ENCODE results near the gene MMS19.
"Not testable (repeated sequence)": the region's sequence is repeated elsewhere in the genome, so short reads cannot be mapped to it uniquely, and the experiment has no call there.

MMS19 gene

DNA sequence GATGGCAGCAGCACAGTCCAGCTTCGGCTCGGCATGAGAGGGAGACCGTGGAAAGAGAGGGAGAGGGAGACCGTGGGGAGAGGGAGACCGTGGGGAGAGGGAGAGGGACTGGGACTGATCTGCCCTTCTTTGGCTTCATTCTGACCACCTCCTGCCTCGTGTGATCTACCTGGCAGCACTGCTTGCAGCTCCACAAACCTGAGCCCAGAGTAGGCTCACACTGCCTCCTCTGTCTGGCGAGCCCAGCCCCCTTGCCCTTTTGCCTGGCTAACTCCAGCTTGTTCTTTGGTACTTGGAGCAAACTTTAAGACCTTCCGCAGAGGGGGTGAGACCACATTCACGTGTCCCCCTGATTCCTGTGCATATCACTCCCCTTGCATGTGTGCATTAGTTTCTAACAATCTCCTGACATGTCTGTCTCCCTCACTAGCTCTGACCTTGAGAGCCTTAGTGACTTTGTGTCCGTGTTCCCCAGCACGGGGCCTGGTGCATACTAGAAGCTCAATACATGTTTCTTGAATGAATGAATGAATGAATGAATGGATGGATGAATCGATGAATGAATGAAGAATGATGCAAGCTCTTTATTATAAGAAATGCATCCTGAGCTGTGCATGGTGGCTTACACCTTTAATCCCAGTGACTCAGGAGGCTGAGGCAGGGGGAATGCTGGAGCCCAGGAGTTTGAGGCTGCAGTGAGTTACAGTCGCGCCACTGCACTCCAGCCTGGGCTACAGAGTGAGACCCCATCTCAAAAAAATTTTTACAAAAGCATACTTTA lies 31.7 kb upstream of the MMS19 start:
- no peak for ATAC-seq (ENCODE audit: insufficient read depth, low read depth)
- H3K79me2 ChIP-seq (ENCODE audit: insufficient read depth, low read length), result no peaks in the 10 kb centered on the region
- no peaks in the 10 kb centered on the region for H3K36me3 ChIP-seq (ENCODE audit: insufficient read depth, low read length)
- H3K4me3 ChIP-seq (ENCODE audit: low read depth in 1 of 2, low read length in 2 of 2), result no peak overlapping the region
- no peak overlapping the region for H3K9ac ChIP-seq (ENCODE audit: low read depth, low read length)
- H3K4me1 ChIP-seq (ENCODE audit: insufficient read depth, low read length), result no peaks in the 10 kb centered on the region
- TF ChIP-seq EZH2 (IDR thresholded peaks at IDR 0.05; ENCODE audit: borderline replicate concordance, low read depth, low read length, severe bottlenecking), result no peak
- TF ChIP-seq, protein P1, sequence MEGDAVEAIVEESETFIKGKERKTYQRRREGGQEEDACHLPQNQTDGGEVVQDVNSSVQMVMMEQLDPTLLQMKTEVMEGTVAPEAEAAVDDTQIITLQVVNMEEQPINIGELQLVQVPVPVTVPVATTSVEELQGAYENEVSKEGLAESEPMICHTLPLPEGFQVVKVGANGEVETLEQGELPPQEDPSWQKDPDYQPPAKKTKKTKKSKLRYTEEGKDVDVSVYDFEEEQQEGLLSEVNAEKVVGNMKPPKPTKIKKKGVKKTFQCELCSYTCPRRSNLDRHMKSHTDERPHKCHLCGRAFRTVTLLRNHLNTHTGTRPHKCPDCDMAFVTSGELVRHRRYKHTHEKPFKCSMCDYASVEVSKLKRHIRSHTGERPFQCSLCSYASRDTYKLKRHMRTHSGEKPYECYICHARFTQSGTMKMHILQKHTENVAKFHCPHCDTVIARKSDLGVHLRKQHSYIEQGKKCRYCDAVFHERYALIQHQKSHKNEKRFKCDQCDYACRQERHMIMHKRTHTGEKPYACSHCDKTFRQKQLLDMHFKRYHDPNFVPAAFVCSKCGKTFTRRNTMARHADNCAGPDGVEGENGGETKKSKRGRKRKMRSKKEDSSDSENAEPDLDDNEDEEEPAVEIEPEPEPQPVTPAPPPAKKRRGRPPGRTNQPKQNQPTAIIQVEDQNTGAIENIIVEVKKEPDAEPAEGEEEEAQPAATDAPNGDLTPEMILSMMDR (IDR thresholded peaks at IDR 0.05; ENCODE audit: borderline replicate concordance, extremely low read depth, low read length, poor library complexity, severe bottlenecking), result no peak
- no peaks in the 10 kb centered on the region for H3K9me3 ChIP-seq (ENCODE audit: insufficient read depth, low read length, severe bottlenecking)
- H2AFZ ChIP-seq (ENCODE audit: low read depth, low read length), result no peak overlapping the region
- no peak overlapping the region for H3K27ac ChIP-seq (ENCODE audit: low read length)
- no peaks in the 10 kb centered on the region for H3K27me3 ChIP-seq (ENCODE audit: insufficient read depth, low read length, poor library complexity)
- no peaks in the 10 kb centered on the region; the same call in 1 of the 2 replicates for H4K20me1 ChIP-seq (ENCODE audit: insufficient read depth, low read length)
- no peak overlapping the region for H3K4me2 ChIP-seq (ENCODE audit: insufficient read depth, low read length)
- DNase-seq, result no peak

DNA sequence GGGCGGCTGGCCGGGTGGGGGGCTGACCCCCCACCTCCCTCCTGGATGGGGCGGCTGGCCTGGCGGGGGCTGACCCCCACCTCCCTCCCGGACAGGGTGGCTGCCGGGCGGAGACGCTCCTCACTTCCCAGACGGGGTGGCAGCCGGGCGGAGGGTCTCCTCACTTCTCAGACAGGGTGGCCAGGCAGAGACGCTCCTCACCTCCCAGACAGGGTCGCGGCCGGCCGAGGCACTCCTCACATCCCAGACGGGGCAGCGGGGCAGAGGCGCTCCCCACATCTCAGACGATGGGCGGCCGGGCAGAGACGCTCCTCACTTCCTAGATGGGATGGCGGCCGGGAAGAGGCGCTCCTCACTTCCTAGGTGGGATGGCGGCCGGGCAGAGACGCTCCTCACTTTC lies 30.7 kb upstream of the MMS19 start:
- H3K4me2 ChIP-seq (ENCODE audit: insufficient read depth, low read length); H3K4me3 ChIP-seq (ENCODE audit: low read depth in 1 of 2, low read length in 2 of 2); H3K9me3 ChIP-seq (ENCODE audit: insufficient read depth, low read length, severe bottlenecking); H3K36me3 ChIP-seq (ENCODE audit: insufficient read depth, low read length); ATAC-seq (ENCODE audit: insufficient read depth, low read depth); H4K20me1 ChIP-seq (ENCODE audit: insufficient read depth, low read length); DNase-seq; H3K9ac ChIP-seq (ENCODE audit: low read depth, low read length); H3K79me2 ChIP-seq (ENCODE audit: insufficient read depth, low read length); H3K27ac ChIP-seq (ENCODE audit: low read length); H3K4me1 ChIP-seq (ENCODE audit: insufficient read depth, low read length); H3K27me3 ChIP-seq (ENCODE audit: insufficient read depth, low read length, poor library complexity); H2AFZ ChIP-seq (ENCODE audit: low read depth, low read length): not testable (repeated sequence)

DNA sequence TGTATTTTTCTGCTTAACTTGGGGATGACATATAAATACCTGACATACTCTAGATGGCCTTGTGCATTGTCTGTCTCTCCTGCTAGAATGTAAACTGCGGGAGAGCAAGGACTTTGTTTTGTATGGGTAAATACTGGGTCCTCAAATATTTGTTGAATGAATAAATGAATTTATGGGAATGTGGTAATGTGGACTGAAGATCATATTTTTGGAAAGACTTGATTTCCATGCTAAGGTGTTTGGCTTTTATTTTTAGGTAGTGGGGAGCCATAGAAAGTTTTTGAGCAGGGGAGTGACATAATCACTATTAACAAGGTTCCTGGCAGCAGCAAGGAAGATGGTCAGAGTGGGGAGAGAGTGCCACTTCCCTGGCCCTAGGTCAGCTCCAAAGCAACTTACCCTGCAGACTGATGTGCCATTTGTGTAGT lies 27.5 kb upstream of the MMS19 start:
- TF ChIP-seq, protein P1 (IDR thresholded peaks at IDR 0.05; ENCODE audit: borderline replicate concordance, extremely low read depth, low read length, poor library complexity, severe bottlenecking), result no peak
- no peak for TF ChIP-seq EZH2 (IDR thresholded peaks at IDR 0.05; ENCODE audit: borderline replicate concordance, low read depth, low read length, severe bottlenecking)
- no peaks in the 10 kb centered on the region for H3K79me2 ChIP-seq (ENCODE audit: insufficient read depth, low read length)
- no peak for ATAC-seq (ENCODE audit: insufficient read depth, low read depth)

DNA sequence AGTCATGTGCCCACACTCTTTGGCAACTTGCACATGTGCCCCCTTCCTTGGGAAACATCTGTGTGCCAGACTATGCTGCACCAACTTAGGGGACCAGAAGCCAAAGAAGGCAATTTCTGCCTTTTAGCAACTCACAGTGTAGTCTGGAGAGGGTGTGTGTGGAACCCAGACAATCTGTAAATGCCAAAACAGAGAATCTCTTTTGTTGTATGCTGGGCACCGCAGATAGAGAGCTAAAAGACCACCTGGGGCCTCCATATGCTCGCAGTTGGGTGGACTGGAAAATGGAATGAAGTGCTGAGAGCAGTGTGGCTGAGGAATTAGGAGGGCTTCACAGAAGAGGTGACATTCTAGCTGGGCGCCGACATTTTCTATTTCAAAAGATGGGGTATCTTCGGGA lies 26.9 kb upstream of the MMS19 start:
- Histone ChIP-seq H3K79me2 (ENCODE audit: insufficient read depth, low read length) (no peaks in the 10 kb centered on the region), H3K9ac (ENCODE audit: low read depth, low read length) (no peak overlapping the region), H3K9me3 (ENCODE audit: insufficient read depth, low read length, severe bottlenecking) (no peaks in the 10 kb centered on the region), H4K20me1 (ENCODE audit: insufficient read depth, low read length) (no peaks in the 10 kb centered on the region), H3K4me1 (ENCODE audit: insufficient read depth, low read length) (no peaks in the 10 kb centered on the region), H3K27me3 (ENCODE audit: insufficient read depth, low read length, poor library complexity) (peaks cover 9% of the 10 kb centered on the region), H3K4me2 (ENCODE audit: insufficient read depth, low read length) (no peak overlapping the region), H3K27ac (ENCODE audit: low read length) (no peak overlapping the region), H3K4me3 (ENCODE audit: low read depth in 1 of 2, low read length in 2 of 2) (no peak overlapping the region), H3K36me3 (ENCODE audit: insufficient read depth, low read length) (no peaks in the 10 kb centered on the region), H2AFZ (ENCODE audit: low read depth, low read length) (no peak overlapping the region)
- ATAC-seq (ENCODE audit: insufficient read depth, low read depth), result no peak
- TF ChIP-seq EZH2 (IDR thresholded peaks at IDR 0.05; ENCODE audit: borderline replicate concordance, low read depth, low read length, severe bottlenecking), result no peak
- TF ChIP-seq, protein P1 (IDR thresholded peaks at IDR 0.05; ENCODE audit: borderline replicate concordance, extremely low read depth, low read length, poor library complexity, severe bottlenecking), result no peak
- no peak for DNase-seq

More for the DNA sequence above, 27.5 kb upstream of the MMS19 start:
- H3K4me1 ChIP-seq (ENCODE audit: insufficient read depth, low read length), result no peaks in the 10 kb centered on the region
- H4K20me1 ChIP-seq (ENCODE audit: insufficient read depth, low read length), result no peaks in the 10 kb centered on the region
- H3K4me2 ChIP-seq (ENCODE audit: insufficient read depth, low read length), result no peak overlapping the region
- no peak overlapping the region for H3K9ac ChIP-seq (ENCODE audit: low read depth, low read length)
- H3K27ac ChIP-seq (ENCODE audit: low read length), result no peak overlapping the region
- no peak for DNase-seq
- peaks cover 3% of the 10 kb centered on the region for H3K27me3 ChIP-seq (ENCODE audit: insufficient read depth, low read length, poor library complexity)
- no peaks in the 10 kb centered on the region for H3K36me3 ChIP-seq (ENCODE audit: insufficient read depth, low read length)
- H3K9me3 ChIP-seq (ENCODE audit: insufficient read depth, low read length, severe bottlenecking), result no peaks in the 10 kb centered on the region
- no peak overlapping the region for H2AFZ ChIP-seq (ENCODE audit: low read depth, low read length)
- H3K4me3 ChIP-seq (ENCODE audit: low read depth in 1 of 2, low read length in 2 of 2), result no peak overlapping the region

All from DND-41 (cell line).